GM10847 (cell line): ENCODE data around the gene ITPRID1.

Experiments
- POLR2A ChIP-seq: IDR thresholded peaks from 2 replicates; pipeline ENCODE4 v1.6.1; 2011; ENCODE audit not compliant: insufficient read length; ENCODE audit errors: extremely low read depth

The ITPRID1 gene

GRCh38 chr7:31495653-31496052, 18.2 kb upstream of the ITPRID1 start:
- no peak for TF ChIP-seq POLR2A

- TF ChIP-seq POLR2A, result no peak
Measured at GRCh38 chr7:31497516-31497915, 16.4 kb upstream of the ITPRID1 start.

GRCh38 chr7:31500656-31501055, 13.2 kb upstream of the ITPRID1 start:
- TF ChIP-seq POLR2A, result no peak

- TF ChIP-seq POLR2A, result no peak
Measured at GRCh38 chr7:31508823-31509222, 5.1 kb upstream of the ITPRID1 start.

GRCh38 chr7:31512166-31512565, 1.7 kb upstream of the ITPRID1 start:
- no peak for TF ChIP-seq POLR2A

- TF ChIP-seq POLR2A, result no peak
Measured at GRCh38 chr7:31516680-31517502, 3.0 kb downstream of the ITPRID1 start.

- no peak for TF ChIP-seq POLR2A
Measured at GRCh38 chr7:31517513-31517912, 3.6 kb downstream of the ITPRID1 start.

- no peak for TF ChIP-seq POLR2A
Measured at GRCh38 chr7:31518766-31519165, 4.9 kb downstream of the ITPRID1 start.

GRCh38 chr7:31521336-31522010, 7.6 kb downstream of the ITPRID1 start:
- TF ChIP-seq POLR2A, result no peak

GRCh38 chr7:31526864-31527263, 13.0 kb downstream of the ITPRID1 start:
- TF ChIP-seq POLR2A, result no peak

GRCh38 chr7:31529103-31529502, 15.2 kb downstream of the ITPRID1 start:
- TF ChIP-seq POLR2A, result no peak

GRCh38 chr7:31545549-31545948, 31.7 kb downstream of the ITPRID1 start:
- no peak for TF ChIP-seq POLR2A

GRCh38 chr7:31549611-31550010, 35.7 kb downstream of the ITPRID1 start:
- TF ChIP-seq POLR2A, result no peak

GRCh38 chr7:31550432-31550831, 36.5 kb downstream of the ITPRID1 start:
- no peak for TF ChIP-seq POLR2A

- TF ChIP-seq POLR2A, result no peak
Measured at GRCh38 chr7:31553661-31554081, 39.8 kb downstream of the ITPRID1 start.

GRCh38 chr7:31562002-31562401, 48.1 kb downstream of the ITPRID1 start:
- no peak for TF ChIP-seq POLR2A
